ENCODE measurements around the gene MRPS22. TPM values are rescaled to one million over a fixed set of nuclear protein-coding genes. Genes with fewer than 3 reads are reported as not detected.

Gene MRPS22
- total and polyA plus RNA-seq, 2 of the 8 experiments (the other 6 are each of a cell fraction or from before 2014, with no cell fraction given): 28.3 to 45.8 TPM

- Histone ChIP-seq H2AFZ (ENCODE audit: low read length) (no peak overlapping the region), H2BK15ac (ENCODE audit: low read length) (no peak overlapping the region), H2BK12ac (ENCODE audit: low read depth, low read length) (no peak overlapping the region), H3K27me3 (replicated peaks in 1 of 4; ENCODE audit: control insufficient read depth in 3 of 4, extremely low read depth in 1 of 4, insufficient read depth in 3 of 4, low read length in 3 of 4) (no peaks in the 10 kb centered on the region), H4K8ac (ENCODE audit: extremely low read depth, insufficient read depth, low read length) (no peak overlapping the region), H2AK5ac (ENCODE audit: low read depth, low read length) (no peak overlapping the region), H3K9ac (replicated peaks in 1 of 4; ENCODE audit: extremely low read depth in 1 of 4, low read depth in 3 of 4, low read length in 3 of 4) (no peak overlapping the region), H2BK5ac (ENCODE audit: low read depth, low read length) (no peak overlapping the region), H3K4ac (replicated peaks; ENCODE audit: insufficient read length, low read depth, low read length) (no peak overlapping the region), H3K4me2 (ENCODE audit: insufficient read depth in 1 of 2, low read depth in 2 of 2, low read length in 2 of 2) (no peak overlapping the region), H4K91ac (replicated peaks; ENCODE audit: insufficient read length, low read length) (no peak overlapping the region), H4K20me1 (replicated peaks in 1 of 2; ENCODE audit: control insufficient read depth in 1 of 2, insufficient read depth in 2 of 2, low read length in 2 of 2) (peaks cover 0 to 1% of the 10 kb centered on the region in 2 experiments), H4K5ac (ENCODE audit: insufficient read length, low read depth, low read length) (no peak overlapping the region), H3K23ac (ENCODE audit: insufficient read length) (no peak overlapping the region), H3K56ac (replicated peaks; ENCODE audit: insufficient read length, low read depth, low read length) (no peak overlapping the region), H2BK20ac (ENCODE audit: low read length) (no peak overlapping the region), H3K36me3 (ENCODE audit: control insufficient read depth in 2 of 4, insufficient read depth in 4 of 4, low read length in 3 of 4) (peaks cover 29 to 94% (median 69%) of the 10 kb centered on the region in 4 experiments), H3K9me3 (ENCODE audit: insufficient read depth in 2 of 2, low read depth in 1 of 2, low read length in 1 of 2) (no peaks in the 10 kb centered on the region), H3K79me2 (ENCODE audit: control insufficient read depth in 1 of 2, insufficient read depth in 2 of 2, low read length in 2 of 2) (no peaks in the 10 kb centered on the region), H2BK120ac (replicated peaks; ENCODE audit: low read depth, low read length) (no peak overlapping the region), H3K79me1 (ENCODE audit: low read depth, low read length) (no peaks in the 10 kb centered on the region), H3K18ac (ENCODE audit: extremely low read depth, low read length) (no peak overlapping the region), H3K4me1 (replicated peaks in 1 of 4; ENCODE audit: control insufficient read depth in 3 of 4, insufficient read depth in 4 of 4, low read length in 3 of 4) (no peaks in the 10 kb centered on the region), H3K27ac (ENCODE audit: low read depth, low read length) (no peak overlapping the region), H3K14ac (ENCODE audit: insufficient read length) (no peak overlapping the region), H3K23me2 (ENCODE audit: low read depth, low read length) (no peaks in the 10 kb centered on the region), H3K4me3 (ENCODE audit: extremely low read depth in 1 of 4, insufficient read depth in 2 of 4, low read depth in 3 of 4, low read length in 4 of 4) (no peak overlapping the region)
- TF ChIP-seq RNF2 (IDR thresholded peaks at IDR 0.05; ENCODE audit: borderline replicate concordance, low read depth, low read length, missing control alignments, poor library complexity, severe bottlenecking): no peak
- no peak for TF ChIP-seq SIX5 (IDR thresholded peaks at IDR 0.05; ENCODE audit: low read depth, low read length)
- POLR2A ChIA-PET (ENCODE audit: partially characterized antibody): no interaction called here
- 72% methylated on average over 2 of the region's 2 CpGs; no CpG with 5 or more reads in 1 of the 2 experiments for WGBS, 2 experiments (ENCODE audit: extremely low coverage in 1 of 2, insufficient coverage in 1 of 2, insufficient read length in 1 of 2, insufficient replicate concordance in 2 of 2, low coverage in 1 of 2, low lambda C conversion rate in 2 of 2, missing lambda C conversion rate in 1 of 2)
- DNase-seq (ENCODE audit: low read depth in 1 of 2, low spot score in 2 of 2) (no peak), FAIRE-seq (no peak)
- CTCF ChIA-PET (ENCODE audit: partially characterized antibody): interaction anchor here (0.7 kb wide), 1 partner anchor 10 kb away, joined by 3 read pairs; no protein-coding TSS in a partner anchor
These were observed 30.3 kb downstream of the MRPS22 start for GRCh38 chr3:139374099-139374498.

Measured in H1 (cell line).